Ovary (tissue), 3 donors: Measurements from ENCODE around the gene MYADML2.

Experiments used
- POLR2A ChIP-seq: fragments of 450-650 bp; IDR thresholded peaks from one replicate; pipeline ENCODE4 v1.6.1; 2017; ENCODE audit warnings: antibody characterized with exemption, mild to moderate bottlenecking, moderate library complexity
- TF ChIP-seq, protein P1 (sequence below), 3 donors: fragments of 450-650 bp in 2 of 3; fragments of 200-600 bp in 1 of 3; IDR thresholded peaks; one replicate each; pipeline versions ENCODE4 v1.5.1 to v1.8.0; 2016 to 2022; ENCODE audit warnings: antibody characterized with exemption in 3 of 3, mild to moderate bottlenecking in 1 of 3
- donor health status: DM: no; HTN: no; CAD: no.

DNA sequence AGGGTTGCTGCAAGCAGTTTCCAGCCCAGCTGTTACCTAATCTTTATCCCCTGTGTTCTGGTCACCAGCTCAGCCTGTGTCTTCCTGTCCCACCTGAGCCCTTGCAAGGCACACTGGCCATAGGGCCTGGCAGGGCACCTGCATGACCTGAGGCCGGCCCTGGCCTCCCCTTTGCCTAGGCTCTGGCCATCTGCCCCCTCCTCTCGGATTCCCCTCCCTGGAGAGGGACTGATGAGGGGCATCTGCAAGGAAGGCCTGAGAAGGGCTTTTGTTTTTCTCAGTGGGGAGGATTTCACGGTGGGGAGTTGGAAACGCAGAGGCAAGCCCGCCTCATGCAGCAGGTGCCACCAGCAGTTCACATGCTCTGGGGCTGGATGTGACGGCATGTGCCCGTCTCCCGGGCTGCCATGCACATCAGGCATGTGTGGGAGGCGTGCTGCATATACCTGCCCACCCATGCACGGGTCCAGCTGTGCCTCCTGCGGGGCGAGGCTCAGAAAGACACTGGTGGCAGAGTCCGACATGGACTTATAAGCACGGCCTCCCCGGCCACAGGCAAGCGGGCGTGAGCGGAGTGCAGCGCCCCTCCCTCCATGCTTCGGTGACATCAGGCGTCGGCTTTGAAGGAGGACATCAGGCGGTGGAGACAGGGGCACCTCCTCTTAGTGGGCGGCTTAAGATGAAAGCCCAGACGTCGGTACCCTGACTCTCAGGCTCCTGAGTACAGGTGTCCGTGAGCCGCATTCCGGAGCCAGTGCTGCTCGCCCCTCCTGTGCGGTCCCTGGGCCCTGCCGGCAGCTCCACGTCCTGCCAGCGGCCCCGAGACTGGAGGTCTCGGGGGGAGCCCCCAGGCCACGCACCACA lies 46.9 kb upstream of the MYADML2 start:
- TF ChIP-seq POLR2A = no peak
- TF ChIP-seq, protein P1, sequence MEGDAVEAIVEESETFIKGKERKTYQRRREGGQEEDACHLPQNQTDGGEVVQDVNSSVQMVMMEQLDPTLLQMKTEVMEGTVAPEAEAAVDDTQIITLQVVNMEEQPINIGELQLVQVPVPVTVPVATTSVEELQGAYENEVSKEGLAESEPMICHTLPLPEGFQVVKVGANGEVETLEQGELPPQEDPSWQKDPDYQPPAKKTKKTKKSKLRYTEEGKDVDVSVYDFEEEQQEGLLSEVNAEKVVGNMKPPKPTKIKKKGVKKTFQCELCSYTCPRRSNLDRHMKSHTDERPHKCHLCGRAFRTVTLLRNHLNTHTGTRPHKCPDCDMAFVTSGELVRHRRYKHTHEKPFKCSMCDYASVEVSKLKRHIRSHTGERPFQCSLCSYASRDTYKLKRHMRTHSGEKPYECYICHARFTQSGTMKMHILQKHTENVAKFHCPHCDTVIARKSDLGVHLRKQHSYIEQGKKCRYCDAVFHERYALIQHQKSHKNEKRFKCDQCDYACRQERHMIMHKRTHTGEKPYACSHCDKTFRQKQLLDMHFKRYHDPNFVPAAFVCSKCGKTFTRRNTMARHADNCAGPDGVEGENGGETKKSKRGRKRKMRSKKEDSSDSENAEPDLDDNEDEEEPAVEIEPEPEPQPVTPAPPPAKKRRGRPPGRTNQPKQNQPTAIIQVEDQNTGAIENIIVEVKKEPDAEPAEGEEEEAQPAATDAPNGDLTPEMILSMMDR (IDR thresholded peaks at IDR 0.05) = no peak
